ENCODE data around the gene LIMA1.
"Not testable (repeated sequence)": the region's sequence is repeated elsewhere in the genome, so short reads cannot be mapped to it uniquely, and the experiment has no call there.

LIMA1 gene

DNA sequence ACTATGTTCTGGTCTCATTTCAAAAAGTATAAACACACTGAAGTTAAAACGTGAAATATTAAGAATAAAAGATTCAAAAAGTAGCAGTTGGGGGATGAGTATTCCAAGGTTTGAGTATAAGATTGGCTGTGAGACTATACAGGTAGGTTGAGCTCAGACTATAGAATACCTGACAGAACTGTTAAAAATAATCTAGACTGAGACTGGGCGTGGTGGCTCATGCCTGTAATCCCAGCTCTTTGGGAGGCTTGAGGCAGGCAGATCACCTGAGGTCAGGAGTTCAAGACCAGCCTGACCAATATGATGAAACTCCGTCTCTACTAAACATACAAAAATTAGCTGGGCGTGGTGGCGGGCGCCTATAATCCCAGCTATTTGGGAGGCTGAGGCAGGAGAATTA, 64.3 kb downstream of the LIMA1 start:
- not testable (repeated sequence) for DNase-seq (ENCODE audit: low read depth in 2 of 3, low spot score in 2 of 3)

DNA sequence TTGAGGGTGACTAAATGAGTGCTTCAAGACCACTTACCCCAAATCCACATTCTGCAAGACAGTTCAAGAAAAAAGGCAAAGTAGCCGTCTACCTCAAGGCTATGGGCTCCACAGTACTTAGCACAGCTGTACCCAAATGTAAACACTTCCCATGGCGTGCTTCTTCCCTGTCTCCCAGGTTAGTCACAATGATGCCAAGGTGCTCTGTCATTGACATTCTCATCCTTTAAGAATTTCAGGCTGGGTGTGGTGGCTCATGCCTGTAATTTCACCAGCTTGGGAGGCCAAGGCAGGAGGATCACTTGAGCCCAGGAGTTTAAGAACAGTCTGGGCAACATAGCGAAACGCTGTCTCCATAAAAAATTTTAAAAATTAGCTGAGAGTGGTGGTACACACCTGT, 64.9 kb downstream of the LIMA1 start:
- no peak for DNase-seq (ENCODE audit: low read depth in 2 of 3, low spot score in 2 of 3)

DNA sequence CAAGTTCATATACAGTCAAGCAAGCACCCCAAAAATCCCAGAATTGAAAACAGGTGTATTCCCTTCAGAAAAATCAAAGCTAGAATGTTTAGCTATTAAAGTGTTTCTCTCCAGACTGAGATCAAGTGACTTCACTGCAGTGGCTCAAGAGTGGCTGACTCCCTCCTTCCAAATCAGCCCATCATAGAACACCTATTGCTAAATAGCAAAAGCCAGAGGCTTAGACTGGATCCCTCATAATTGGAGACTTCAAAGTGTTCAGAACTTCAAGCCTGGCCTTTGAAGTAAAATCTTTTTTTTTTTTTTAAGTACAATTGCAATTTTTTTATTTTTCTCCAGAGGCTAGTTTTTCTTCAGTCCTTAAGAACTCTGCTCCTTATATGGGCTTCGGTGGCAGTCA, 66.1 kb downstream of the LIMA1 start:
- no peak for DNase-seq (ENCODE audit: low read depth in 2 of 3, low spot score in 2 of 3)

DNA sequence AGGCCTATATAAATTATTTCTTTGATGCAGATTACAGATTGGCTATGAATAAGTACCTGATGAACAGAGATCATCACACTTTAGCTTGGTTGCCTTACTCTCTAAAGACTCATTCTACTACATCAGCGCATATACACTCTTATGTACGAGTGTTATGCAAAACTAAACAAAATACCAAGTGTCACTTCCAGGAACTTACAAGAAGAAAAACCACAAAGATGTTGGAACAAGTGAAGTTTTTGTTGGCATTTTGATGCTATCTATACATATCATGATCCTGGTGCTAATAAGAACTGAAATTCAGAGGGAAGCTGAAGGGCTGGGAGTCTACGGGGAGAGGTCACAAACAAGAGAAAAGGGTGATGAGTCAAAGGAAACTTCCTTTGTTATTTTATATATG, 68.3 kb downstream of the LIMA1 start:
- DNase-seq (ENCODE audit: low read depth in 2 of 3, low spot score in 2 of 3) = no peak

DNA sequence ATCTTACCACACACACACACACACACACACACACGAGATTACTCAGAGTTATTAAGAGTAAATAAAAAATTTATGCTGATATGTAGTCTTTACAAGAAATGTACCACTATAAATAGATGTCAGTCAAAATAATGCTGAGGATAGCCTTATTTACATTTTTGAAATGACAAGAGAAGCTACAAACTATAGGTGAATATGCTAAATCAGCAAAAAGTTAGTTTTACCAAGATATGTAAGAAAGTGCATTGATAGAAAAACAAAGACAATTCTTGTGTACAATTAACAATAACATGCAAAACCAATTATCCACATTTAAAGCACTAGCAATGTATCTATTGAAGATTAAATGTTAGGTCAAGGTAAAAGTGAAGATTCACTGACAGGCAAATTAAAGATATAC, 69.3 kb downstream of the LIMA1 start:
- no peak for DNase-seq (ENCODE audit: low read depth in 2 of 3, low spot score in 2 of 3)

DNA sequence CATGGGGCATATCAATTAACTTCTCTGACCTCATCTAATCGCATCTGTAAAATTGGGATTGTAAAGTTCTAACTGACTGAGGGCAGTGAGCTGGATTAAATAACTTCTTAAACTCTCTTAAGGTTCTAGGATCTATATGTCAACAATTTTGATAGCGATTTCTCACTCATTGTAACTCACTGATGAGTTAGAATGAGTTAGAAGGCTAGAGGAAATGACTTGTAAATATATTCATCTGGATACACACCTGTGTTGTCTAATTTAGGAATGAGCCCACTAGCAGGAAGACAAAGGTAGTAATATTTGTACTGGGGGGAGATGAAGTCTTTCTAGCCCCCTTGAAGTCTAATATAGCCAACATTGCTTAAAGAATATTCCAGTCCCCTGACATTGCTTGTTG, 69.9 kb downstream of the LIMA1 start:
- DNase-seq (ENCODE audit: low read depth in 2 of 3, low spot score in 2 of 3) = no peak

DNA sequence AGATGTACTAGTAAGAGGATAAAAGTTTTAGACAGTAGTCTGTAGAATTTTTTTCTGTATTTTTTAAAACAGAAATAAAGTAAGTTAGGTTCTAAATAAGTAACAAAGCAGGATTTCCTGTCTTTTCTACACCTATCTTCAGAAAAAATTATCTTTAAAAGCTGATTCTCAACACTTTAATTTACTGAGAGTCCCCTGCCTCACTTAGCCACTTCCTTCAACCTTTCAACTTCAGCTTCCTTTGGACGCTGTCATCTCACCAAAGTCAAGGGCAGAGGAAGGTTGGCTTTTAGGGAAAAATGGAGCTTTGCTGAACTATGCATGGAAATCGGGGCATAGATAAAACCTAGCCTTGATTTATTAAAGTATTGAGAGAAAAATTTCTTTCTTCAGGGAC, 71.3 kb downstream of the LIMA1 start:
- no peak for DNase-seq (ENCODE audit: low read depth in 2 of 3, low spot score in 2 of 3)

DNA sequence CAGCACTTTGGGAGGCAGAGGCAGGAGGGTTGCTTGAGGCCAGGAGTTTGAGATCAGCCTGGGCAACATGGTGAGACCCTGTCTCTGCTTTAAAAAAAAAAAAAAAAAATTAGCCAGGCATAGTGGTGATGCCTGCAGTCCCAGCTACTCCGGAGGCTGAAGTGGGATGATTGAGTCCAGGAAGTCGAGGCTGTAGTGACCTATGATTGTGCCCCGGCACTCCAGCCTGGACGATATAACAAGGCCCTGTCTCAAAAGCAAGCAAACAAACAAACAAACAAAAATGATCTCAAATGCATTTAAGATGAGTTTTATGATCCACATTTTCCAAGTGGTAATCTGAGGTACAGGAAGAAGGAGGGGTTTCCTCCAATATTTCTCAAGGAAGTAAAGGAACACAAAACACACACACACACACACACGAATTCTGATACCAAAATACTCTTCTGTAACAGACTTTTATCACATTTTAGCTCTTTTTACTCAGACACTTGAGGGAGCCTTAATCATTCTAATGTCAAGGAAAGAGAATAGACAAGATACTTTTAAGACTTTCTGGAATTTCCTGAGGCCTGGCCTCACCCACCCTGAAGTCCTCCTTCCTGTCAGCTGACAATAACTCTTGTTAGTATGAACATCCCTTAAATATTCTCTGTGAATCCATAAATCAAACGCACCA, 71.8 kb downstream of the LIMA1 start:
- no peak for DNase-seq (ENCODE audit: low read depth in 2 of 3, low spot score in 2 of 3)

DNA sequence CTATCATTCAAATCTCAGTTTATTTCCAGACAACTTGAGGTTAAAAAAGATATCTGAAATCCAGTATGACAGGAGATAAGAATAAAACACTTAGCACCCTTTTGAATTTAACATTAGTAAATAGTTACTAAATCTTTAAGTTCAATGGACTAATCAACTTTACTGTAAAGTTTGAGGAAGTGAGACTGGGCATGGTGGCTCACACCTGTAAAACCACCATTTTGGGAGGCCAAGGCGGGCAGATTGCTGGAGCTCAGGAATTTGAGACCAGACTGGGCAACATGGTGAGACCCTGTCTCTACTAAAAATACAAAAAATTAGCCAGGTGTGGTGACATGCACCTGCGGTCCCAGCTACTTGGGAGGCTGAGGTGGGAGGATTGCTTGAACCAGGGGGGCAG, 75.9 kb downstream of the LIMA1 start:
- no peak for DNase-seq (ENCODE audit: low read depth in 2 of 3, low spot score in 2 of 3)

DNA sequence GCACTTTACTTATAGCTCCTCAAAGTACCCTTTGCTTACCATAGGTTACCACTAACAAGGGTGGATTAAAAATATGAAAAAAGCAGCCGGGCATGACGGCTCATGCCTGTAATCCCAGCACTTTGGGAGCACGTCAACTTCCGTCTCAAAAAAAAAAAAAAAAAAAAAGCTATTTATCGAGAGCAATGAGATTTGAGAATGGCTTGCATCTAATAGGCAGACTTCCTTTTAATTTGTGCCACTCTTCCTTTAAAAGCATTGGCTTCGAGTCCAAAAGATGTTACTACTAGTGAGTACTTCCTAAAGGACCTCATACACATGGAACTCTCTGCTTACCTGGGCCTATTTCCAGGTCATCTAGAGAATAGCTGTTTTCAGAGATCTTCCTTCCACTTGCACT, 77.7 kb downstream of the LIMA1 start:
- no peak for DNase-seq (ENCODE audit: low read depth in 2 of 3, low spot score in 2 of 3)

DNA sequence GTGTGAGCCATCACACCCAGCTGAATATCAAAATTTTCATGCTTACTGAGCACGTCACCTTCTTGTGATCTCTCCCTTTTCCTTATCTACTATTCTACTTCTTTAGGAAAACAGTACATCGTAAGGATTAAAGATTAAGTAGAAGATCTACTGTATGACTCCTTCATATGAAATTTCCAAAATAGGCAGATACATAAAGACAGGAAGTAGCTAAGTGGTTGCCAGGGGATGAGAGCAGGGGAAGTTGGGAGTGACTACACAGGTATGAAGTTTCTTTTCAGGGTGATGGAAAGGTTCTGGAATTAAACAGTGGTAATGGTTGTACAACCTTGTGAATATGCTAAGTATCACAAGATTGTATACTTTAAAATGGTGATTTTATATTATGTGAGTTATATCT, 79.6 kb downstream of the LIMA1 start:
- no peak for DNase-seq (ENCODE audit: low read depth in 2 of 3, low spot score in 2 of 3)

DNA sequence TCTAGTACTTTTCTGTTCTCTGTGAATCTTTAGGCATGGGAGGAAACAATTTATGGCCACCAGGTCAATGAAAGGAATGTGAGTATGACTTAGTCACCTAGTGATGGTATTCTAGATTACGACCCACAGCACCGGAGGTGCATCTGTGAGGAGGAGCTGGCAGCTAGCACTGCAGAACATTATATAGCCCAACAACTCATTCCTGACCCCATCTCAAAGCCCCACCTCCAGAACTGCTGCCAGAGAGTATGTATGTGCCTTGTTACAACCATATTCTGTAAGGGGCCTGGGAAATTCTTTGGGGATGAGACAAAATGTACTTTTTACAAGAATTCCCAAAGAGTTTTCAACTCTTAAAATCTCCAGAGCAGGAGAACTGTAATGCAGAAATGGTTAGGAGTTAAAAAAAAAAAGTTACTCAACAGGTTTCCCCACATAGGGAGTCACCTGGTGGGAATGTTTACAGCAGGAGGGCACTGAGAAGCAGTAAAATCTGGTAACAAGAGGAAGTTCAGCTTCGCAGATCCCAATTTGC, 81.3 kb downstream of the LIMA1 start:
- DNase-seq (ENCODE audit: low read depth in 2 of 3, low spot score in 2 of 3) = no peak

DNA sequence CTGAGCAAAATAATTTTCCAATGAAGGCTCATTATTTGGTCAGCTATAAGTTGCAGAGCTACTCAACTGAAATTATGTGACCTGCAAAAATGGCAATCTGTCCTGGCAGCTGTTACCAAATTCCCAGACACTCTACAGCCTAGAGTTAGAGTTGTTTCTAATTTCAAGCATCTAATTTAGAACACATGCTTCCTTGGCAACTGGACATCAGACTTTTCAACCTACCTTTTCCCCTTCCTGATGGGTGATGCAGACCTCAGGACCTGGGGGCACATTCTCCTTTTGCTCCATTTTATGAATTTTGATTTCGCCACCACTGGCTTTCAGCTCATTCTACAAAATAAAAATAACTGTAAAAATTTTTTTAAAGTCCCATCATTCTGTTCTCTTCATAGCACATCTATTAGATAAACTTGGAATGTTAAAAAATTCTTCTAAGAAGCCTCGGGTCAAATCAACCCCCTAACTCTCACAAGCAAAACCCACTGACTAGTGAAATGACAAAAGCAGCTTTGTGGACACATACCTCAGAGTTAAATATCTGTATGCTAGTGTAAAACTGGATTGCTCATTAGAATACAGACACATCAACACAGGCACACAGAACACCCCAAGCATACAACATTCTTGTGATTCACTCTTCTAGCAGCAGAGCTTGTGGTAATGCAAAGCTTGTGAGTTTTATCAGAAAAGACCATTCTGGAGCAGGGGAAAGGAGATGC, 82.6 kb downstream of the LIMA1 start:
- DNase-seq (ENCODE audit: low read depth in 2 of 3, low spot score in 2 of 3) = no peak

DNA sequence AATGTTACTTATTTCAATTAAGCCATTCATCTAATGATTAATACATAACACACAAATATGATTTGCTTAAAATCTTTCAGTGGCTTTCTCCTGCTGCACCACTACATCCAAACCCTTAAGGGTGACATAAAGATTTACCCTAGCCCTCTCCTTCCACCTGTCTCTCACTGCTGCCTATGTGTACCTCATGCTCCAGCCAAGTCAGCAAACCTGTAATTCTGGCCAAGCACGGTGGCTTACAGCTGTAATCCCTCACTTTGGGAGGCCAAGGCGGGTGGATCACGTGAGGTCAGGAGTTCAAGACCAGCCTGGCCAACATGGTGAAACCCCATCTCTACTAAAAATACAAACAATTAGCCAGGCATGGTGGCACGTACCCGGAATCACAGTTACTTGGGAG, 84.5 kb downstream of the LIMA1 start:
- no peak for DNase-seq (ENCODE audit: low read depth in 2 of 3, low spot score in 2 of 3)

DNA sequence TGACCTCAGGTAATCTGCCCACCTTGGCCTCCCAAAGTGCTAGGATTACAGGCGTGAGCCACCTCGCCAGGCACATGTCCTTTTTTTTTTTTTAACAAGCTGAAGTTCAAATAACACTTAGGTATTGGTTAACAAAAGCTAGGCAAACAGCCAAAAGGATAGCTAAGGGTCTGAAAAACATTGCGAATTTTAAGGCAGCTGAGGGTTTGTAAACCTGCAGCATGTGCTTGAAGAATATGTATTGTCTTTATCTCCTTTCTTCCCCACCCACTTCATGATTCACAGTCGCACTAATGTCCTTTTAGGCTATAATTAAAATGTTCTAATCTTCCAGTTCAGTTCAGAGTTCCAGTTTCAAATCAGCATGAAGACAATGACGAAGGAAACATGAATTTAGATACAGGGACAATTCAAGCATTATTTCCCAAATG, 86.0 kb downstream of the LIMA1 start:
- DNase-seq (ENCODE audit: low read depth in 2 of 3, low spot score in 2 of 3) = no peak

DNA sequence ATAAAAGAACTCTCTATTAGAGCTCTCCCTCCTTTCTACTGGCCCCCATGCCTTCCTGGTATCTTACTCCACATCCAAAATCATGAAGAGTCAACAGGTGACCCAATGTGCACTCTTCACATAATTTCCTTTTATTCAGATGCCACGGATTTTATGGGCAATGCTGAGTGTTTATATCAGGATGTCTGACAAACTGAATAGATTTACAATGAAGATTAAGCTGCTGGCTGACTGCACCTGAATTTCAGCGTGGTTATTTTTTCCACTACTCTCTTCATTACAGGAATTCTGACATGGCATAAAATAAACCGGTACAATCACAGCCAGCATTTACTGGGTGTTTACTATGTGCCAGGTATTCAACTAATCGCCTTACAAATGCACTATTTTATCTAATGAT, 86.8 kb downstream of the LIMA1 start:
- DNase-seq (ENCODE audit: low read depth in 2 of 3, low spot score in 2 of 3) = no peak

DNA sequence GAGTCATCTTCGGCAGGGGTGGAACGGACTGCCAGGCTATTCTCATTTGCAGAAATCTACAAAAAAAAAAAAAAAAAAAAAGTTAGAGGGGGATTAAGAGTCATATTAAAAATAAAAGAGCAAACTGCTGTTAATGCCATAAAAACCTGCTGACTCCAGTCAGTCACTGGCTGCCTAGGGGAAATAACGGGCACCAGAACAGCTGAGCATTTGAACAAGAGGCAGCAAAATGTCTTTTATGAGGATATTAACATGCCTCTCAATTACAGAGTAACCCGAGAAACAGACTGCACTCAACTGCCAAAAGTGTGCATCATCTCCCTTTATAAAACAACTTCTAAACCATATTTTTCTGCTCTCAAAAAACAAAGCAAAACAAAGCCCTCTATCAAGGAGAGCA, 87.5 kb downstream of the LIMA1 start:
- no peak for DNase-seq (ENCODE audit: low read depth in 2 of 3, low spot score in 2 of 3)

DNA sequence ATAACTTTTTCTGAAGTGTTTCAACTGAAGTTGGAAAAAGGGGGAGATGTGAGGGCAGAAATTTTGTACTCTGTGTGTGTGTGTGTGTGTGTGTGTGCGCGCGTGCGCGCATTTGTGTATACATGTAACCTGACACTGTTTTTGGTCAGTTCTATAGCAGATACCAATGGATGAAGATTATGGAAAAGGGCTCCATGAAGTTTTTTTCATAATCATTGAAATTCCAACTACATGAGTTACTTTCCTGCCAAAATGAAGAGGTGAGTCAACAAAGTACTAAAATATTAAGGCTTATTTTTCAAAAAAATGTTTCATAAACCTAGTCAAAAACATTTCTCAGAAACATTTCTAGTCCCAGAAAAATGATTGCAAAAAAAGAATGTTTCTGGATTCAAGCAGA, 90.4 kb downstream of the LIMA1 start:
- no peak for DNase-seq (ENCODE audit: low read depth in 2 of 3, low spot score in 2 of 3)

DNA sequence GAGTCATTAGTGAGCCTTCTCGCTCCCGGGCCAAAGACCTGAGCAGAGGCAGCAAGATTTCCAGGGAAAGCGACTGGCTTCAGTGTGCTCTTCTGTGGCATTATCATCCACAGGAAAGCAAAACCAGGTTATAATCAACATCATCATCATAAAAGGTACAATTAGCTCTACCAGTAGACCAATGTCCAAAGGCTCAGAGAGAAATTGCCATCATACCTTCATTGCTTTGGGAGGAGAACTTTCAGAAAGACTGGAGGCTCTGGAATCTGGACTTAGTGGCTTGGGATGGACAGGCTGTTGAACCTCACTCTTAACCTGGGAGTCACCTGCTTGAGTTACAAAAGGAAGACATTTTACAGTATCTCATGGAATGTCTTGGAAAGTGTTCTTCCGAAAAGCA, 91.1 kb downstream of the LIMA1 start:
- no peak for DNase-seq (ENCODE audit: low read depth in 2 of 3, low spot score in 2 of 3)

DNA sequence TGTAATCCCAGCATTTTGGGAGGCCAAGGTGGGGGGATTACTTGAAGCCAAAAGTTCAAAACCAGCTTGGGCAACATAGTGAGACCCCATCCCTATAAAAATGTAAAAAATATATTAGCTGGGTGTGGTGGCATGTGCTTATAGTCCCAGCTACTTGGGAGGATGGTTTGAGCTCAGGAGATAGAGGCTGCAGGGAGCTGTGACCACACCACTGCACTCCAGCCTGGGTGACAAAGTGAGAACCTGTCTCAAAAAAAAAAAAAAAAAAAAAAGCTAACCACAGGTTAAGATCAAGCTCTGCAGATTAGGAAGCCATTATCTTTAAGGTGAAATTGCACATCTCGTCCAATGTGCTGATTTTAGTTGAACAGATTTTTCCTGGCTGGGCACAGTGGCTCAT, 92.5 kb downstream of the LIMA1 start:
- no peak for DNase-seq (ENCODE audit: low read depth in 2 of 3, low spot score in 2 of 3)

DNA sequence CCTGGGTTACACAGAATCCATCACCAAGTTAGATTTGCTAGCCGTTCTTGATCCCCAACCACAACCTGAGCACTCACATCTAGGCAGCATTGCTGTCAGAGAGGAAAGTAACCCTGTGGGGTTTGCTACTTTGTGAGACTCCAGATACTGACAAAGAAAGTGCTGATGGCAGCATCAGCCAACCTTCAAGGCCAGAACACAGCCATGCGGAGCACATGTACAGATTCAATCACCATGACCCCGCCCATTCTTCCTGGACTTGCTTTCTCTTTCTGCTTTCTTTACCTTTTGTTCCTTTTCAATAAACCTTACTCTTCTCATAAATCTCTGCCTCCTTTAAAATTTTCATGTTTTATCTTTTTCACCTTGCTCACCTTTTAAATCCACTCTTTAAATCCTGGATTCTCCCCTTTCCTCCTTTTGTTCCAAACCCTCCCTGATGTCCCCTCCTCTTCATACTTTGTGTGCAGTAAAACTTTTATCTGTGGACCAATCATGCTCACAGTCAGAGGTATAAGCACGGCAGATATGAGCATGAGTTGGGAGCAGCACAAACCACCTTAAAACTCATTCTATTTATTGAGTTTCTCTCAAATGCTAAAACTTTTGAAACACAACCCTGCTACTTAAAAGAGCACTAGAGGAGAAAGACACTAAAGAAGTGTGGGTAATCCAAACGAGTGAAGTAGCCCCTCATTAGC, 94.3 kb downstream of the LIMA1 start:
- no peak for DNase-seq (ENCODE audit: low read depth in 2 of 3, low spot score in 2 of 3)

DNA sequence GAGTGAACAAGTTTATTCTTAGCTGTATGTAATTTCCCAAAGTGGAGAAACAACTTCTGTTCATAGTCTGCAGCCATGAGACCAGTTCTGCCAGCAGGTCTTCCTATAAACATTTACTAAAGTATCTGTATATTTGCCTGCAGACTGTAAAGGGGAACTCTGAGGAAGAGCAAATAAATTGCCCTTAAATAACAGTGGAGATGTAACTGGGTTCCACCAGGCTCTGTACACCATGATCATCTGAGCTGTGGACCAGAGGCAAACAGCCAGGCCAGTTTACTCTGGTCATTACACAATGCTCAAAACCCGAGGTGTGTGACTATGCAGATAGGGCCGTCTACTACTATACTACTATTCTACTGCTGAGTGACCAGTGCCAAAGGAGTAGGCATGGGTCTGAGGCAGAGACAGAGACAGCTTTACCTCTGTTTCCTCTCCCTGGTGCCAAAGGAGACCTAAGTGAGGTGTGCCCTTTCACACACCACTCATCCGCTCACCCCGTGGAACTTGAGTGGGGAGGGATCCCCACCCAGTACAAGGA, 95.0 kb downstream of the LIMA1 start:
- DNase-seq (ENCODE audit: low read depth in 2 of 3, low spot score in 2 of 3) = no peak
